Uterus (tissue), 2 donors: ENCODE results near the gene SYT14.

ENCODE experiments used
- CTCF ChIP-seq, 4 experiments: fragments of 200-600 bp in 2 of 4; fragments of 450-650 bp in 2 of 4; sonication (generic) in 2 of 4; IDR thresholded peaks; one replicate each; pipeline ENCODE4 v1.5.1; 2016 to 2019; ENCODE audit warnings: antibody characterized with exemption in 4 of 4, mild to moderate bottlenecking in 2 of 4, moderate library complexity in 1 of 4
- POLR2A ChIP-seq, 2 donors: fragments of 450-650 bp; IDR thresholded peaks; one replicate each; pipeline ENCODE4 v1.6.1; 2016; ENCODE audit warnings: antibody characterized with exemption in 2 of 2, mild to moderate bottlenecking in 1 of 2, moderate library complexity in 1 of 2

DNA sequence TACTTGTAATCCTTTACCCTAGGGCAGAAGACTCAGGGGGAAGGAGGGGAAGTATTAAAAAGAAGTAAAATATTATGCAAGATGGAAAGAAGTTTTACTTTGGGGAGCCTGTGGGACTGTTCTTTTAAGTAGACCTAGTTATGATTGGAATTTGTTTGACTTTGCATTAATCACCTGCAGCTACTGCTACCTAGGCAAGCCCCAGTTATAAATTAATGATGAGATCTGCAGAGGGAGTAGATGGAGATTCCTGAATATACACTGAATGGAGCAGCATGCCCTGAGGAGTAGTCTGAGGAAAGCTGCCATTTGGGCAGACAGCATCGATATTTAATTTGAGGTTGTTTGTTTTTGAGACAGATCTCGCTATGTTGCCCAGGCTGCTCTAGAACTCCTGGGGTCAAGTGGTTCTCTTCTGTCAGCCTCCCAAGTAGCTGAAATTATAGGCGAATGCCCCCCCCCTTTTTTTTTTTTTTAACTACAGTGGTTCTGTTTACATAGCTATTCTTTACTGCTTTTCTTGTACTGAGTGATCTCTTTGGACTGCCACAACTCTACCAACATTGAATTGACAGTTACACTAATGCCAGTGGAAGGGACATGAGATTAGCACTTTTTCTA, 213.1 kb downstream of the SYT14 start:
- TF ChIP-seq CTCF (IDR thresholded peaks at IDR 0.05), result no peak
- TF ChIP-seq POLR2A (IDR thresholded peaks at IDR 0.05), result no peak
